Activated CD8-positive, alpha-beta memory T cell treated with anti-CD3 and anti-CD28 coated beads for 1 hour (primary cell): ENCODE results near the gene NR4A1.

Source experiments
- DNase-seq, 2 donors: peaks; one replicate each; pipeline ENCODE4 v3.0.0-alpha.2; 2020; ENCODE audit warnings: low read depth in 1 of 2; ENCODE audit errors: extremely low read depth in 1 of 2

The NR4A1 gene

GRCh38 chr12:52050758-52051541, at the start of gene NR4A1:
Gene NR4A1, plus strand, starts transcription at chr12:52051442. Its CDS starts 2,887 bp downstream, at chr12:52054329.
- DNase-seq, result peak; percentile 99 to 100

- DNase-seq, result no peak
Measured at GRCh38 chr12:52003016-52003550, 48.2 kb upstream of the NR4A1 start.

- DNase-seq, result no peak
Measured at GRCh38 chr12:52003591-52003990, 47.7 kb upstream of the NR4A1 start.

GRCh38 chr12:52004042-52004648, 47.1 kb upstream of the NR4A1 start:
- no peak for DNase-seq

GRCh38 chr12:52005218-52005902, 45.9 kb upstream of the NR4A1 start:
- no peak for DNase-seq

GRCh38 chr12:52005903-52006703, 45.1 kb upstream of the NR4A1 start:
- DNase-seq, result no peak

- peak; percentile 66 to 73 for DNase-seq
Measured at GRCh38 chr12:52006726-52007157, 44.5 kb upstream of the NR4A1 start, which contains the start of gene TAMALIN. Gene TAMALIN, plus strand, starts transcription at chr12:52006946. Its CDS starts 74 bp downstream, at chr12:52007020.

GRCh38 chr12:52007158-52007921, 43.9 kb upstream of the NR4A1 start:
- peak in 1 of 2 donors; percentile 27 for DNase-seq

- DNase-seq, result no peak
Measured at GRCh38 chr12:52007982-52008510, 43.2 kb upstream of the NR4A1 start.

- no peak for DNase-seq
Measured at GRCh38 chr12:52009081-52009751, 42.0 kb upstream of the NR4A1 start.

GRCh38 chr12:52010152-52010622, 41.1 kb upstream of the NR4A1 start:
- no peak for DNase-seq

- DNase-seq, result no peak
Measured at GRCh38 chr12:52010692-52011601, 40.3 kb upstream of the NR4A1 start.

- no peak for DNase-seq
Measured at GRCh38 chr12:52011602-52012214, 39.5 kb upstream of the NR4A1 start.

- DNase-seq, result no peak
Measured at GRCh38 chr12:52013626-52014310, 37.5 kb upstream of the NR4A1 start.

GRCh38 chr12:52014567-52015530, 36.4 kb upstream of the NR4A1 start:
- no peak for DNase-seq
